NK-92 (cell line): ENCODE data around the gene IGSF1.

Experiments
- DNase-seq: peaks from one replicate; lab custom pipeline; 2025; ENCODE audit not compliant: unreplicated experiment; lab: John Stamatoyannopoulos, UW

Gene IGSF1, protein sequence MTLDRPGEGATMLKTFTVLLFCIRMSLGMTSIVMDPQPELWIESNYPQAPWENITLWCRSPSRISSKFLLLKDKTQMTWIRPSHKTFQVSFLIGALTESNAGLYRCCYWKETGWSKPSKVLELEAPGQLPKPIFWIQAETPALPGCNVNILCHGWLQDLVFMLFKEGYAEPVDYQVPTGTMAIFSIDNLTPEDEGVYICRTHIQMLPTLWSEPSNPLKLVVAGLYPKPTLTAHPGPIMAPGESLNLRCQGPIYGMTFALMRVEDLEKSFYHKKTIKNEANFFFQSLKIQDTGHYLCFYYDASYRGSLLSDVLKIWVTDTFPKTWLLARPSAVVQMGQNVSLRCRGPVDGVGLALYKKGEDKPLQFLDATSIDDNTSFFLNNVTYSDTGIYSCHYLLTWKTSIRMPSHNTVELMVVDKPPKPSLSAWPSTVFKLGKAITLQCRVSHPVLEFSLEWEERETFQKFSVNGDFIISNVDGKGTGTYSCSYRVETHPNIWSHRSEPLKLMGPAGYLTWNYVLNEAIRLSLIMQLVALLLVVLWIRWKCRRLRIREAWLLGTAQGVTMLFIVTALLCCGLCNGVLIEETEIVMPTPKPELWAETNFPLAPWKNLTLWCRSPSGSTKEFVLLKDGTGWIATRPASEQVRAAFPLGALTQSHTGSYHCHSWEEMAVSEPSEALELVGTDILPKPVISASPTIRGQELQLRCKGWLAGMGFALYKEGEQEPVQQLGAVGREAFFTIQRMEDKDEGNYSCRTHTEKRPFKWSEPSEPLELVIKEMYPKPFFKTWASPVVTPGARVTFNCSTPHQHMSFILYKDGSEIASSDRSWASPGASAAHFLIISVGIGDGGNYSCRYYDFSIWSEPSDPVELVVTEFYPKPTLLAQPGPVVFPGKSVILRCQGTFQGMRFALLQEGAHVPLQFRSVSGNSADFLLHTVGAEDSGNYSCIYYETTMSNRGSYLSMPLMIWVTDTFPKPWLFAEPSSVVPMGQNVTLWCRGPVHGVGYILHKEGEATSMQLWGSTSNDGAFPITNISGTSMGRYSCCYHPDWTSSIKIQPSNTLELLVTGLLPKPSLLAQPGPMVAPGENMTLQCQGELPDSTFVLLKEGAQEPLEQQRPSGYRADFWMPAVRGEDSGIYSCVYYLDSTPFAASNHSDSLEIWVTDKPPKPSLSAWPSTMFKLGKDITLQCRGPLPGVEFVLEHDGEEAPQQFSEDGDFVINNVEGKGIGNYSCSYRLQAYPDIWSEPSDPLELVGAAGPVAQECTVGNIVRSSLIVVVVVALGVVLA (N-terminal part only)

DNA sequence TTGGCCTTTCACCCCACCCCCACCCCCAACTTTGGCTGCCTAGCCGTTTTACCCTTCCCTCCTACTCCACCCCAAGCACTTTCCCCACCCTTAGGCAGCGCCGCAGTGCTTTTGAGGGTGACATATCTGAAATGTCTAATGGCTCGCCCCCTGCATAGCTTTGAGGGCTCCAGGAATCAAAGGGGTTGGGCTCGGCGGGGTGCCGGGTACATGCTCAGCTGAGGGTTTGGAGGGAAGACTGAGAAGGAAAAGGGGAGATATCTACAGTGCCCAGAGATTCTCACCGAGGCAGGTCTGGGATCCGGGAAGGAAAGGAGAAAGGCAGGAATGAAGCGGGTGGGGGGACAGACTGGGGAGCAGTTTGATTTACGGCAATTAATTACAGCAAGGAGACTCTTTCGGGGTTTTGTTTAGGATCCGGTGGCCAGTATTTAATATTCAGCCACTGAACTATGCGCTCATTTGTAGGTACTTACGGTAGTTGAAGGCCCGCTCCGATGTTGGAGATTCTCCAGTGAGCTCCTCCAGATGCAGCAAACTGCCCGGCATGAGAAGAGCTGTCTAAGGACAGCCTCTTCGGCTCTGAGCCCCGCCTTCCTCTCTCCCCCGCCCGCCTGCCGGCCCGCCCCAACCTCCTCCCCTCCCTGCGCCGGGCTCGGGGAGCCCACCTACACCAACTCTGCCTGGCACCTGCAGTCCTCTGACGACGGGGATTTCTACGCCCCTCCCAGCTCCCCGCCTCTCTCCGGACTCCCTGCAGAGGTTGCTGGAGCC, at the start of gene IGSF1:
TSS of gene IGSF1 (minus strand) at position 569 of the 774 bp plus-strand sequence. CDS start 2,632 bp downstream, outside the sequence.
- no peak for DNase-seq

DNA sequence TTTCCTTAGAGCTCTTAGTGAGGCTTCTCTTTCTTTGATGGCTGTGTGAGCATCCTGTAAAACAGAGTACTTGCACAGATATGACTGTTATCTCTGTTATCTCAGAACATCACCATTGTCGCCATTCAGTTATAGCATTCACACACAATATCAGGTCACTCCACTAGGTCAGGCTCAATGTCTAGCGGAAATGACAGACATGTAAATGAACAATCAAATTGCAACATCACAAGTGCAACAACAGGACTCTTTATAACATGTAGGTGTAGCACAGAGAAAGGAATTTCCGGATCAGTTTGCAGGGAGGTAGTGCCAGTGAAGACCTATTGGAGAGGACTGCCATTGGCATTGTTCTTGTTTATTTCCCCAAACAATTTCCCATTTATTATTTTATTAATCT, 43.2 kb upstream of the IGSF1 start:
- DNase-seq, result no peak

DNA sequence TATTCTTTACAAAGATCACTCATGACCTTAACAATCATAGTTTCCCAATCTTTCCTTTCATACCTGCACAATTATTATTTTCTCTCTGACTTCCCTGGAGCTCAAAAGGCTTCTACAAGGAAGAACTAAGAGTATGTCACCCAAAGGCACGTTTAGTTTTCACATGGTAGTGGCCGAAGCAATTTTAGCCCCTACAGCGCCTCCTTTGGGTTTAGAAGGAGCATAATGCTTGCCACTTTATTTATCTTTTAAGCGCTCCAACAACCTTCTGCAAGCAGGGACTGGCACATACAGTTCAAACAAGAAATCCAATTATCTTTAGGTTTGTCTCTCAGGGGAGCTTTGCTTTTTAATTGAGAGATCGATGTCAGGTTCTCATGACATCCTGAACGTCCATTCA, 42.0 kb upstream of the IGSF1 start:
- no peak for DNase-seq

DNA sequence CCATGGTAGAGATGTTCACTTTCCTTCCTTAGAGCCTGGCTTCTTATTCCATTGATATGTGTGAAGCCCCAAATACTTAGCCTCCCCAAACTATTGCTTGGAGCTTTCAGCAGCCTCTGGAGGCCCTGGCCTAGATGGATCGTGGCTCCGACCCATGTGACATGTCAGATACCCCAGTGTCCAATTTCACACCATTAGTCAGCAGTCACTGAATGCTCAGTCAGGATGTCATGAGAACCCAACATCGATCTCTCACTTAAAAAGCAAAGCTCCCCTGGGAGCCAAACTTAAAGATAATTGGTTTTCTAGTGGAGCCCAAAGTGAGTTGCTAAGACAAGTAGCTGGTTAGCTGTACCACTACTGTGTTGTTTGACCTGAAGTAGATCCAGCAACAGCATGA, 41.6 kb upstream of the IGSF1 start:
- no peak for DNase-seq

DNA sequence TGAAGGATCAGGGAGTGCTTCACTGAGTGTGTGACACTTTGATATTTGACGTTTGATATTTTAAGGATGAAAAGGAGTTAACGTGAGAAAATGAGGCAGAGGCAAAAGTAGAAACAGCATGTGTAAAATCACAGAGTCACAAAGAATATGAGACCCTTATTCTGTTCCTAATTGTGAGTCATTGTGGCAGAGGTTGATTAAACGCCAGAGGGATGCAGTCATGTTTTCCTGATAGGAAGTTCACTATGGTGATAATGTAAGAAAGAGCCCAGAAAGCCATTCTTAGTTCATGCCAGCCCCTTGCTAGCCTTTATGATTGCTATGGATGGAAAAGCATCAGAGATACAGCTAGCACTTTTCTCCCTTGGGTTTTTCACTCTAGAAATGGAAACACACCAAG, 33.5 kb upstream of the IGSF1 start:
- DNase-seq, result no peak

DNA sequence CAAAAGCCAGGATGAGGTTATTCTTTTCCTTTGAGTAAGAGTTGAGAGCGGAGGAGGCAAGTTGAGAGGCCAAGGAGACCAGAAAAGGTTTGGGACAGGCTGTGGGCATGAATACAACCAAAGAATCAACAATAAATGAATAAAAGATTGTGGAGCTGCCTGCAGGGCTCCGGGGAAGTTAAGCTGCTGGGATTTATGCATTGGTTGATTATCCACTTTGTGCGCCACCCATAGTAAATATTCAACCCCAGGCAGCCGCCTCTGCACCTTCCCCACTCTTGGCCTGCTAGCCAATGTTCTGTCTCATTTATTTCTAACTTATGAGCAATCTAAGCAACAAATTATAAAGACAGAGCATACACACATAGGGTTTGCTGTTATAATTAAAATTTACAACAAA, 28.2 kb upstream of the IGSF1 start:
- no peak for DNase-seq

DNA sequence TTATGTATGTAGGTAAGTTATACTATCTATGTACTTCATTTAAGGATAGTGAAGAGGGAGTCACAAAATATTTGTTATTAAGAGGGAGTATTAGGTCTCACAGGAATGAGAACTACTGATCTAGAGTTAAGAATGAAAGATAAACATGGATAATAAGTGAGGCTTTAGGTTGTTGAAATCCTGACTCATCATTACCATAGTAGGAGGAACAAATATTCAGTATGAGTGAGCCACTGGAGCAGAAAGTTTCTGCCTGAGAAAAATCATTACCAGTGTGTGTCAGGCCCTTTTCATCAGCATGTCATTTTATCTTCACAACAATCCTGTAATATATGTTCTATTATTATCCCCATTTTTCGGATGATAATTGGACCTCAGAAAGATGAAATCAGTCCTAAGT, 27.2 kb upstream of the IGSF1 start:
- DNase-seq, result no peak

DNA sequence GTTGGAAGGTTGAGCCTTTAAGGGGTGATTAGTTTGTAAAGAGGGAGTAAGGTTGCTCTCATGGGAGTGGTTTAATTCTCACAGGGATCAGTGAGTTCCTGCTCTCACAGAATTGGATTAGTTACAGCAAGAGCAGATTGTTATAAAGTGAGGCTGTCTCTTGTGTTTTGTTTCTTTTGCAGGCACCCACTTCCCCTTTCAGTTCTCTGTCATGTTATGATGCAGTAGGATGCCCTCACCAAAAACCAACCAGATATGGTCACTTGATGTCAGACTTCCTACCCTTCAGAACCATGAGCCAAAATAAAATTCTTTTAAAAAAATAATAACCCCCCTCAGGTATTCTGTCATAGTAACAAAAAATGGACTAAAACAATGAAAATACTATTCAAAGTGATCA, 19.9 kb upstream of the IGSF1 start:
- DNase-seq, result no peak

DNA sequence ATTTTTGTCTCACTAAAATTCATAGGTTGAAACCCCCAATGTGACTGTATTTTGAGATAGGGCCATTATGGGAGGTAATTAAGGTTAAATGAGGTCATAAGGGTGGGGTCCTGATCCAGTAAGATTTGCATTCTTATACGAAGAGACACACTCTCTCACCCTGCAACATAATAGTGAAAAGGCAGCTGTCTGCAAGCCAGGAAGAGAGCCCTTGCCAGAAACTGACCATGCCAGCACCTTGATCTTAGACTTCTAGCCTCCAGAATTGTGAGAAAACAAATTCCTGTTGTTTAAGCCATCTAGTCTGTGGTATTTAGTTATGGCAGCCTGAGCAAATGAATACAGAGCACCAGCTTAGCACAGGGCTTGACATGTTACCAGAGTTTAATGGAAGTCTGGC, 17.5 kb upstream of the IGSF1 start:
- no peak for DNase-seq

DNA sequence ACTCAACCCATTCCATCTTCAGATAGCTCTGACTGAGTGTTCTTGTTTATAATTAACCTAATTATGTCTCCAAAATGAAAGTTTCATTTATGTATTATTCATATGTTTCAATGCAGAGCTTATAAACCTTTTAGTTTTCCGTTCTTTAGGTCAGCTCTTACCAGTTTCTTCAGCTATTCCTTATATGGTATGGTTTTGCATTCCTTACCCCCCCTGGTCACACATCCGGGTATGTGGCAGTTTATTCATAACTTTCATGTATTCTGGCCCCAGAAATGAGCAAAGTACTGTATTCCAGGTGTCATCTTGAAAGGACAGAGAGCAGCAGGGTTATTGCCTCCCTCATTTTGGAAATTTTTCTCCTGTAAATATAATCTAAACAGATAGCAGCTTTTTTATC, 16.8 kb upstream of the IGSF1 start:
- DNase-seq, result no peak

DNA sequence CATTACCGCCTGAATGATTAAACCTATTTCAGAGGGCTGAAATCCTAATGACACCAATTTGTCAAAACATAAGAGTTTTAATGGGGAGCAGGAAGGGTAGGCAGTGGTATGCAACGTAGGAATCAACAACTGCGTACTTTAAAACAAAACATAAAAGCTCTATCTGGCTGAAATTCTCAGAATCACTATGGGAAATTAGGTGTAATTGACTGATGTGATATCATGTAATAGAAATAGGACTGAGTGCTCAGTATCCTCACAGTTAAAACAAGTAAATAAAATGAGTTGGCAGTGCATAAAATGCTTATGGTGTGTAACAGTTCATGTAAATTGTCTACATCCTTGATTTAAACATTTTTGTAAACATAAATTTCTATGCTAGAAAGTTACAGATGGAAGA, 13.6 kb upstream of the IGSF1 start:
- DNase-seq, result no peak

DNA sequence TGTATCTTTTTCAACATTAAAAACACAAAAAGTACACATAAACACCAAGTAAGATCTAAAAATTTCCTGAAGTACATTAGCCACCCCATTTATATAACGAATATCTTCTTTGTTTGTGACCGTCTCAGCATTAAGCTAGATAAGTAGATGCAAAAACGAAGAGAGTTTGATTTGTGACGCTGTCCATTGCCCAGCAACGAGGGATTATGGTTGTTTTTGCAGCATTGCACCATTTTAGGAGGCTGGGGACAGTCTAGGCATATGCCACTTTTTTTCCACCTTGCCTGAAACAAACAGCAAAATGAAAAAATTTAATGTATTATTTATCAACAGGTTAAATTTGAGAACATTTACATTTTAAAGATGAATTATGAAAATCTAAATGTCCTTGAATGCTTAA, 12.0 kb upstream of the IGSF1 start:
- no peak for DNase-seq

DNA sequence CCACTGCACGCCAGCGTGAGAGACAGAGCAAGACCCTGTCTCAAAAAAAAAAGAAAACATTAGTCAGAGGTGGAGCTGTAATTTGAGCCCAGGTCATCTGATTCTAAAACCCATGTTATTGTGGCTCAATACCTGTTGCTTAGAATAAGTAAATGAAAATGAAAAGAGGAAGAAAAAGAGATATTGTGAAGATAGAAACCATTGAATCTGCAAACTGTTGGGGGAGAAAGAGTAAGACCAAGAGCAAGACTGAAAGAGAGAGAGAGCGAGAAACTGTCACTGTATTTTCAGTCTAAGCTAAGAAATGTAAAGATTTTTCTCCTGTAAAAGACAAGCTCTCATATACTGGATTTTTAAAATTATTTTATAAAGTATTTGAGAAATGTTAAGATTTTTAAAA, 9.7 kb upstream of the IGSF1 start:
- no peak for DNase-seq

DNA sequence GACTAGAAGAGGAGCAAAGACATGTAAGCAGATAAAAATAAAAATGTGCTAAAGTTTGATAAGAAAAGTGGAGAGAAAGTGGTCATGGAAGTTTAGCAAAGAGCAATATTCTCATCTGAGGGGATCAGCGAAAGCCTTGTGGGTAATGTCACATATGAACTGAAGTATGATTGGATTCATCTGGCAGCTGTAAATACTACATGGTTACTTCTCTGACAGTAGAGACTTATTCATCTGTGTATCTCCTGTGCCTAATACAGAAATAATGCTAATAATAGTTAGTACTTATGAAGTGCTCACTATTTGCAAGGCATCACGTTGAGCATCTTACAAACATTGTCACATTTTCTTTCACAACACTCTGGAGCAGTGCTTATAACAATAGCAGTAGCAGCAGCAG, 8.9 kb upstream of the IGSF1 start:
- DNase-seq, result no peak

DNA sequence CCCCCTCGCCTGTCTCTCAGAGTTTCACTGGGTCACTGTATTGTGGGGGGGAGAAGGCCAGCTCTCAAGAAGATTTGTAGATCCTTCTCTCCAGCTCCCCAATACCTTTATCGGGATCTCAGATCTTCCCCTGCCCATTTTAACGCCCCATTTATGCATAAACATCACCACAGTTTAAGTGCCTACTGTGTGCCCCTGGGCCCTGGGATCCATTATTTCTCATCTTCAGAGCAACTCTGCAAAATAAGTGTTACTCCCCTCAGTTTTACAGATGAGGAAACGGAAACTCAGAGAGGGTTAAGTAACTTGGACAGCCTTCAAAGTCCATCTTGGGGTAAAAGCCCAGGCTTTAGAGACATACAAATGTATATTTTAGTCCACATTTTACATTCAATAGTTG, 421 bp upstream of the IGSF1 start:
- DNase-seq, result no peak

DNA sequence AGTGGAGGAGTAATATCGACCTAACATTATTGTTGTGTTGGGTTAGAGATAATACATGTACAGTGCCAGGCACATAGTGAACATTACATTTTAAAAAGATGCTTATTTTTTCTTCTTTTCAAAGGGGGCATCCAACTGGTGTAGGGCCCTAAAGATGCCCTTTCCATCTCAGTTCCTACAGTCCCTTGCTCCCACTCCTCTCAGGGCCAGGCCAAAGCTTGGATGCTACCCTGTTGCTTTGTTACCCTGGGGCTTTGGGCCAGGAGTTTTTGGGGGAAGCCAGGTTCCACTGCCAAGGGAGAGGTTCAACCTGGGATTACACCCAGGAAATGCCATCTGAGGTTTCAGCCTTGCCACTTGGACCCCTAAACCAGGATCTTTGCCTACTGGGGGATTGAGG, 918 bp downstream of the IGSF1 start:
- DNase-seq, result no peak

DNA sequence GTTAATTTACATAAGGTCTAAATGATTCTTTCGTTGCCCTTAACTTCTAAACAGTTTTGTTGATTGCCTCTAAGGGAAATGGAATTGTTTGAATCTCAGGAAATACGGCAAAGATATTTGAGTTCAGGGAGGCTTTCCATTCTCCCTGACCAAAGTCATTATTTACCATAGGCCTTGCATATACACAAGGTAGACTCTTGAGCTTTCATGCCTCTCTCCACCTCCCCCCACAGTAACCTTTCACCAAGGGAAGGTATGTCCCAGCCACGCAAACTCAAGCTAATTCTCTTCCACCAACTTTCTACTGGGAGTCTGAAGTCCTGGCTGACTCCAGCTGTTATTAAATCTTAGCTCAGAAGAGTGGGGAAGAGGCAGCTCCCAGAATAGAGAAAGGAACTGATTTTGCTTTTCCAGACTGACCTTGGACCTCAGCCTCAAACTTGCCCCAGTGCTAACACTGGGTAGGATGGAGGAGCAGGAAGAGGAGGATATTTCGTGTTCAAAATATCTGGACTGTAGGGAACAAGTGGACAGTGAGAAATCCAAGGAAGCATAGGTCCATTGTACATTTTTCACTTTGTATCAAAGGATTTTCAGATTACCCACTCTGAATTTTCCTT, 1.4 kb downstream of the IGSF1 start:
- DNase-seq, result no peak

DNA sequence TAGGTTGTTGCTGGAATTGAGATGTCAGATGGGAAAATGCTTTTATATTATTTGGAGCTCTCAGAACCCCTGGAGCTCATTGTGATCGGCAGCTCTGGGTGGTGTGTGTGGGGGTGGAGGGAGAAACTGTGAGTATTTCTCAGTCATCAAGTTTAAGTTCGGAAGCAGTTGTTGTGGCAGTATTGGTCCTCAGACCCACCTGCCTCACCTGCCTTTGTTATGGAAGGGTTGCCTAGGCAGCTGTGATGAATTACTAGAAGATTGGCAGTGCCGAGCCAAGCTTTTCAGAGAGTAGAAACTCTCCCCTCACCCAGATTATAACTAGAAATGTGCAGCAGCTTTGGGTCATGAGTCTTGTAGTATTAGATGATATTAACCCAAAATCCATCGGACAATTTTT, 9.5 kb downstream of the IGSF1 start:
- no peak for DNase-seq

DNA sequence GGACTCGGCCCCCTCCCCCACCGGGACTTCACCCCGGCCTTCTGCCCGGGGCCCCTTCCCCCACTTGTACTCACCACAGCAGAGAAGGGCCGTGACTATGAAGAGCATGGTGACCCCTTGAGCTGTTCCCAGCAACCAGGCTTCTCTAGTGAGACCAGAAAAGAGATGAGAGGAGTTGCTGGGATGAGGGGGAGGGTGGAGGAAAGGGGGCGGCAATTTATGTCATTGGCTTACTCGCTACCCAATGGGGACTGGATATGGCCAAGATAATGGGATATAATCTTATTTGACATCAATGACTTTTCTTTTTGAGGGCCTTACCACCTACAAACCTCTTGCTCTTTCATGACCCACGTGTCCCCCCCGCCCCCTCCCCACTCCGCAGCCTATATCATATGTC, 9.9 kb downstream of the IGSF1 start:
- no peak for DNase-seq

DNA sequence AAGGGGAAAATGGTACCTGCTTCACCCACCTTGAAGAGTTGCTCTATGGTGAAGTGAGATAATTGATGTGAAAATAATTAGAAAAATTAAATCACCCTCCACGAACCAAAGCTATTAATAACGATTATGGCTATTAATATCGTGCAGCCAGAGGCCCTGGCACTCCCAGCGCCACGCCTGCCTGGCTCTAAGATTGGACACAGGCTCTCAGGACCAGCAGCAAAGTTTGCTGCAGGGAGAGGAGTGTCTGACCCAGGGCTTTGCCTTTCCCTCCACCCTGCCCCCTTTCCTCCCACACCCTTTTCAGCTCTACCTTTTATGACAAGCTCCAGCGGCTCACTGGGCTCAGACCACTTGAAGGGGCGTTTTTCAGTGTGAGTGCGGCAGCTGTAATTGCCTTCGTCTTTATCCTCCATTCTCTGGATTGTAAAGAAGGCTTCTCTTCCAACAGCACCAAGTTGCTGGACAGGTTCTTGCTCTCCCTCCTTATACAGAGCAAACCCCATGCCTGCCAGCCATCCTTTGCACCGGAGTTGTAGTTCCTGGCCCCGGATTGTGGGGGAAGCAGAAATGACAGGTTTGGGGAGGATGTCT, 11.5 kb downstream of the IGSF1 start:
- DNase-seq, result no peak
